GM12875 (cell line): ENCODE results near the gene FGD5.

ENCODE experiments used
- H3K4me3 ChIP-seq: one replicate; pipeline ENCODE4 v1.5.1; 2011; ENCODE audit warnings: low read depth, low read length, control low read depth
- CTCF ChIP-seq: IDR thresholded peaks from 2 replicates; pipeline ENCODE4 v1.5.1; 2011; ENCODE audit warnings: low read depth, mild to moderate bottlenecking, control low read depth, inconsistent platforms, low read length, moderate library complexity, borderline replicate concordance; ENCODE audit not compliant: insufficient read depth

Gene FGD5

GRCh38 chr3:14889943-14890342 is 71.2 kb downstream of the FGD5 start:
- no peak overlapping the region for H3K4me3 ChIP-seq

GRCh38 chr3:14890476-14890875 is 71.7 kb downstream of the FGD5 start:
- no peak overlapping the region for H3K4me3 ChIP-seq
- TF ChIP-seq CTCF: no peak

More at GRCh38 chr3:14889943-14890342, 71.2 kb downstream of the FGD5 start:
- no peak for TF ChIP-seq CTCF

- H3K4me3 ChIP-seq: no peak overlapping the region
- no peak for TF ChIP-seq CTCF
These were observed 72.7 kb downstream of the FGD5 start for GRCh38 chr3:14891135-14892132.

GRCh38 chr3:14892226-14892625 is 73.5 kb downstream of the FGD5 start:
- TF ChIP-seq CTCF: no peak
- no peak overlapping the region for H3K4me3 ChIP-seq

- H3K4me3 ChIP-seq: no peak overlapping the region
- no peak for TF ChIP-seq CTCF
These were observed 75.3 kb downstream of the FGD5 start for GRCh38 chr3:14894085-14894484.

- H3K4me3 ChIP-seq: no peak overlapping the region
- no peak for TF ChIP-seq CTCF
These were observed 78.5 kb downstream of the FGD5 start for GRCh38 chr3:14897266-14897665.

- H3K4me3 ChIP-seq: no peak overlapping the region
- TF ChIP-seq CTCF: no peak
These were observed 80.2 kb downstream of the FGD5 start for GRCh38 chr3:14898929-14899328.
